HG03575 (cell line): Measurements from ENCODE around the gene GOLIM4.
"Not testable (repeated sequence)": the region's sequence is repeated elsewhere in the genome, so short reads cannot be mapped to it uniquely, and the experiment has no call there.

ENCODE experiments used
- ATAC-seq: cut with Tn5 transposase; IDR thresholded peaks from one replicate; pipeline ENCODE4 v1.9.1; 2021; ENCODE audit not compliant: unreplicated experiment, insufficient number of reproducible peaks, low FRiP score; ENCODE audit errors: extremely low read depth

The GOLIM4 gene, protein sequence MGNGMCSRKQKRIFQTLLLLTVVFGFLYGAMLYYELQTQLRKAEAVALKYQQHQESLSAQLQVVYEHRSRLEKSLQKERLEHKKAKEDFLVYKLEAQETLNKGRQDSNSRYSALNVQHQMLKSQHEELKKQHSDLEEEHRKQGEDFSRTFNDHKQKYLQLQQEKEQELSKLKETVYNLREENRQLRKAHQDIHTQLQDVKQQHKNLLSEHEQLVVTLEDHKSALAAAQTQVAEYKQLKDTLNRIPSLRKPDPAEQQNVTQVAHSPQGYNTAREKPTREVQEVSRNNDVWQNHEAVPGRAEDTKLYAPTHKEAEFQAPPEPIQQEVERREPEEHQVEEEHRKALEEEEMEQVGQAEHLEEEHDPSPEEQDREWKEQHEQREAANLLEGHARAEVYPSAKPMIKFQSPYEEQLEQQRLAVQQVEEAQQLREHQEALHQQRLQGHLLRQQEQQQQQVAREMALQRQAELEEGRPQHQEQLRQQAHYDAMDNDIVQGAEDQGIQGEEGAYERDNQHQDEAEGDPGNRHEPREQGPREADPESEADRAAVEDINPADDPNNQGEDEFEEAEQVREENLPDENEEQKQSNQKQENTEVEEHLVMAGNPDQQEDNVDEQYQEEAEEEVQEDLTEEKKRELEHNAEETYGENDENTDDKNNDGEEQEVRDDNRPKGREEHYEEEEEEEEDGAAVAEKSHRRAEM

DNA sequence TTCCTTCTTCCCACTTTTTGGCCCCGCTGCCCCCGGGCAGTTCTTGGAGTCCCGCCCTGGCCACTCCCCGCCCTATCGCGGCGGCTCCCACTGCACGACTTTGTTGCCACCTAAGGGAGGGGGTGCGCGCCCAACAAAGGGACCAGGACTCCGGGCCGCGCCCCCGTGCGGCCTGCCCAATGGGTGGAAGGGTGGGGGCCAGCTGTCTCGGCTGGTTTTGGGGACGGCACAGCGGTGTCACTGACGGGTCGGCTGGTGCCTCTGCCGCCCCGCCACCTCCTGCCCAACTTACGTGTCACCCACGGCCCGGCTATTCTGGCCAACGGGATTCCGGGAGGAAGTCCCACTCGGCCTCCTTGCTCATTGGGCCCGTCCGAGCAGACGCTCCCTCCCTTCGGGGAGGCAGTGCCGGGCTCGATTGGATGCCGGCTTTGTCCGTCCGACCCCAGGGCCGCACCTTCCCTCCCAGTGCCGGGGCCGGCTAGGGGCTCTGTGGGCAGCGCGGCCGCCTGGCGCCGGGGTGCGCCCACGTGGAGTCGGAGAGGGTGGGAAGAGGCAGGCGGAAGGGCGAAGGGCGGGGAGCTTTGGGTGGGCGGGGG is at the start of gene GOLIM4:
Gene GOLIM4 (minus strand): TSS at position 314 of the 599 bp plus-strand sequence. CDS start 639 bp downstream, outside the sequence.
- ATAC-seq, result peak; percentile 78

DNA sequence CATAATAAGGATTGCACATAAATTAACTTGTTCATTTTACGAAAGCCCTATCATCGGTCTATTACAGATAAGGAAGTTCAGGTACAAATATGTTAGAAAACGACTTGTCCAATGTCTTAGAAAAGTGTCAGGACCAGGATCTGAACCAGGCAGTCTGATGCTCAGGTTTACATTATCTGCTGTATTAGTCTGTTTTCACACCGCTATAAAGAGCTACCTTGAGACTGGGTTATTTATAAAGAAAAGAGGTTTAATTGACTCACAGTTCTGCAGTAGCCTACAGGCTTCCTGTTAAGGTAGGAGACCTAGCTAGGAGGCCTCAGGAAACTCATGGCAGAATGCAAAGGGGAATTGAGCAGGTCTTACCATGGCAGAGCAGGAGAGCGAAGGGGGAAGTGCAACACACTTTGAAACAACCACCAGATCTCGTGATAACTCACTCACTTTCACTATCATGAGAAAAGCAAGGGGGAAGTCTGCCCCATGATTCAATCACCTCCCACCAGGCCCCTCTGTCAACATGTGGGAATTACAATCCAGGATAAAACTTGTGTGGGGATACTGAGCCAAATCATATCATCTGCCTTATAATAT is 45.8 kb upstream of the GOLIM4 start:
- ATAC-seq, result no peak

DNA sequence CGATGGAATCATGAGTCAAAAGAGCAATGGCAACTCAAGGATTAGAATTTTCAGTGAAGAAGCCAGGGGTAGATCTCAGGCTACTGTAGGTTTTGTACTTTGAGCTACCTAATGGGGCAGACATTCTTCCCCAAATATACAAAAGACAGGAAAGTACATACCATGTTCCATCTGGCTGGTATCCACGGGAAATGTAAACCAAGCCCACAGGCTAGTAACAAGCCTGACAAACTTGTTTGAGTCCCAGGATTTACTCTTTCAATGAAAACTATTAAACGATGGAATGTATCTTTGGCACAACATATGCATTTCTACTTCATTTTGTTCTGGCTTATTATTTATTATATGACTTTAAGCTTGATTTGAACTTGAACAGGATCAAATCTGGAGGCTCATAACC is 44.2 kb upstream of the GOLIM4 start:
- no peak for ATAC-seq

DNA sequence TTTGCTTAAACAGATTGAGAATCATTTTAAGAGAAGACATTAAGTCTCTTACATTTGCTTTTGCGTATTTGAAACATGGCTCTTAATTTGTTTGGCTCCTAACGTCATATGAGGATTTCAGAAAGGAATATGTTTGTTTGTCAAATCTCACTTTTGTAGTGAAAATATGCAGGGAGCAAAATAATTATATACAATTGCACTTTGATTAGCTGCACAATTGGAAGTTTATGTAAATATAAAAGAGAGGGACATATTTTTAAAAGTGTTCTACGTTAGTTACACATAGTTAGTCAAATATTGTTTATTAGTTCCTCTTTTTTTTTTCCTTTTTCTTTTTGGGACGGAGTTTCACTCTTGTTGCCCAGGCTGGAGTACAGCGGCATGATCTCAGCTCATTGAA is 42.7 kb upstream of the GOLIM4 start:
- ATAC-seq, result no peak

DNA sequence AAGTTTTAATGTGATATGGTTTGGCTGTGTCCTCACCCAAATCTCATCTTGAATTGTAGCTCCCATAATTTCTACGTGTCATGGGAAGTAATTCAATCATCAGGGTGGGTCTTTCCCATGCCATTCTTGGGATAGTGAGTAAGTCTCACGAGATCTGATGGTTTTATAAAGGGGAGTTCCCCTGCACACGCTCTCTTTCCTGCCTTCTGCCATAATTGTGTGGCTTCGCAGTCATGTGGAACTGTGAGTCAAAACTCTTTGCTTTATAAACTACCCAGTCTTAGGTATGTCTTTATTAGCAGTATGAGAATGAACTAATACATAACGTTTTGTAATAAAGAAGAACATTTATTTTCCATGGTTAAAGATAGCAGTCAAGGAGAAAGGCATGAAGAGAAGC is 39.2 kb upstream of the GOLIM4 start:
- peak; percentile 68 for ATAC-seq

DNA sequence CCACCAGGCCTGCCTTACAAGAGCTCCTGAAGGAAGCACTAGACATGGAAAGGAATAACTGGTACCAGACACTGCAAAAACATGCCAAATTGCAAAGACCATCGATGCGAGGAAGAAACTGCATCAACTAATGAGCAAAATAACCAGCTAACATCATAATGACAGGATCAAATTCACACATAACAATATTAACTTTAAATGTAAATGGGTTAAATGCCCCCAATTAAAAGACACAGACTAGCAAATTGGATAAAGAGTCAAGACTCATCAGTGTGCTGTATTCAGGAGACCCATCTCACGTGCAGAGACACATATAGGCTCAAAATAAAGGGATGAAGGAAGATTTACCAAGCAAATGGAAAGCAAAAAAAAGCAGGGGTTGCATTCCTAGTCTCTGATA is 34.5 kb upstream of the GOLIM4 start:
- ATAC-seq, result not testable (repeated sequence)

DNA sequence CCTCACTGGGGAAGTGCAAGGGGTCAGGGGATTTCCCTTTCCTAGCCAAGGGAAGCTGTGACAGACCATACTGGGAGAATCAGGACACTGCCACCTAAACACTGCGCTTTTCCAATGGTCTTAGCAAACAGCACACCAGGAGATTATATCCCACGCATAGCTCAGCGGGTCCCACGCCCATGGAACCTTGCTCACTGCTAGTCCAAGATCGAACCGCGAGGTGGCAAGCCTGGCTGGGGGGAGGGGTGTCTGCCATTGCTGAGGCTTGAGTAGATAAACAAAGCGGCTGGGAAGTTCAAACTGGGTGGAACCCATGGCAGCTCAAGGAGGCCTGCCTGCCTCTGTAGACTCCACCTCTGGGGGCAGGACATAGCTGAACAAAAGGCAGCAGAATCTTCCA is 32.7 kb upstream of the GOLIM4 start:
- not testable (repeated sequence) for ATAC-seq

DNA sequence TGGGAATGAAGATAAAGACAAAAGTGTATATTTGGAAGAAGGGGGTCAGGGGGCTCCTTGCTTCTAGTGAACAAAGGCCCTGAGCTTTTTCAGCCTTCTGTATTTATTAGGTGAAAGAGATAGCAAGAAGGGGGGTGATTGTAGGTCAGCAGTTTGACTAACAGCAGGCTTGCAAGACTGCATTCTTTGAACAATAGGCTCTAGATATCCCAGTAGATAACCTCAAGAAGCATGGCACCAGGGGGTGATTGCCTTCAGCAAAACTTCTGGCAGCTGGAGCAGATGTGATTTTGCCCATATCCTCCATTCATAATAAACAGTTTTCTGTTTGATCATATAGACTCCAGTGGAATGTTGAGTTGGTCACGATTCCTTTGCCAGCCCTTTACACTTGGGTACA is 31.7 kb upstream of the GOLIM4 start:
- no peak for ATAC-seq

DNA sequence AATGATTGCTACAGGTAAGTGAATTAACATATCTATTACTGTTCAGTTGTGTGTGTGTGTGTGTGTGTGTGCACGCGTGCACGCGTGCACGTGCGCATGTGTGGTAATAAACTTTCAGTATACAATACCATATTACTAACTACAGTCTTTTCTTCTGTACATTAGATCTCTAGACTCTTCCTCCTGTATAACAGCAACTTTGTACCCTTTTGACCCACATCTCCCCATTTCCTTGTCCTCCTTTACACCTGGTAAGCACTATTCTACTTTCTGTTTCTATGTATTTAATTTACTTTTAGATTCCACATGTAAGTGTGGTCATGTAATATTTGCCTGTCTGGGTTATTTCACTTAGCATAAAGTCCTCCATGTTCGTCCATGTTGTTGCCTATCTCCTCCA is 29.1 kb upstream of the GOLIM4 start:
- no peak for ATAC-seq

DNA sequence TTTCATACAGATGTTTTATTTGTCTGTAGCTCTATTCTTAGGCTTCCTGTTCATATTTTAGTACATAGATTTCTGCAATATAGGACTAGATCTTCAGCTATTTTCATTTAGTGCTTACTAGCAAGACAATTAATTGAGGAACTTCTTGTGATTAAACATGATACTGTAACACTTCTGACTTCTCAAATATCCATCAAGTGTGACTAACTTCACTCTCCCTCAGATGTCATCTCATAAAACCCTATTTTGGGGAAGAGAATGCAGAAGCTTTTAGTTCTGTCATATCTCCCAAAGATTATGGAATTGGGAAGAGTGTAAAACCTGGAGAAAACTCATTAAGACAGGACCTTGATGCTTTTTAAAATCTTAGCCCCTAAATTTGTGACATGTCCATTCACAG is 28.6 kb upstream of the GOLIM4 start:
- no peak for ATAC-seq

DNA sequence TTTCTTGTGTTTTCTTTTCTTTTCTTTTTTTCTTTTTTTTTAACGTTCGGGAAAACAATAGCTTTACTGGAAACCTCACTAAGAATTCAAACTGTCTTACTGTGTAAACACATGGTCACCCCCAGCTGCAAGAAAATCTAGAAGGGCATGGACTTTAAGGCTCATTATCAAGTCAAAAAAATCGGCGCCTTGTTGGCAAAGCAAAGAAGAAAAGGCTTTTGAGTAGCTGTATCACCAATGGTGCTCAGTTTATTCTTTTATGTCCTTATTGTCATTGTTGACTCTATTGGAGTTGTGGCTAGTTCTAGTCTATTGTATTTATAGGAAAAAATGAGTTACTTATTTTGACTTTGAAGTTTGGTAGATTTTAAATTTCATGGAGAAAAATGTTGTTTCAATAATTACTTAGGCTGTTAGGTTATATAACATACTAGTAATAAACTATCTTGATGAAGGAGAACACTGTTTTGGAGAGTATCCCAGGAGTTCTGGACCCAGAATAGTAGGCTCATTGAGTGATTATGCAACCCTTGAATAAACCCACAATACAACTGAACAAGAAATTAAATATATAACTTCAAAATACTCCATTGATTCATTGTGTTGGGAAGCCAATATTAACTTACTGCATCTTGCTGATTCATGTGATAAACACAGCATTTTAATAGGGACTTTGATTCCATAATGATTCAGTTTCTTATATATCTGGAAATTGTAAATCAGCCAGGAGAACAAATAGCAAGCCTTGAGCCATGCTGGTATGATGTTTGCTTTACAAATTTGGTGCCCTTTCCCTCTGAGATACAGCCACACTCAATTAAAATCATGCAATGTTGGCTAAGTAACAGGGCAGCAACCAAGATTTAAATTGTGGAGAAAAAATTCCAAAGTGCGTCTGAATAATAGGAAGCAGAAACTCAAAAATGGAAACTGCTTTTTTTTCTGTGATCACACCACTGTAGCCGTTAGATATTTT is 27.8 kb upstream of the GOLIM4 start:
- no peak for ATAC-seq

DNA sequence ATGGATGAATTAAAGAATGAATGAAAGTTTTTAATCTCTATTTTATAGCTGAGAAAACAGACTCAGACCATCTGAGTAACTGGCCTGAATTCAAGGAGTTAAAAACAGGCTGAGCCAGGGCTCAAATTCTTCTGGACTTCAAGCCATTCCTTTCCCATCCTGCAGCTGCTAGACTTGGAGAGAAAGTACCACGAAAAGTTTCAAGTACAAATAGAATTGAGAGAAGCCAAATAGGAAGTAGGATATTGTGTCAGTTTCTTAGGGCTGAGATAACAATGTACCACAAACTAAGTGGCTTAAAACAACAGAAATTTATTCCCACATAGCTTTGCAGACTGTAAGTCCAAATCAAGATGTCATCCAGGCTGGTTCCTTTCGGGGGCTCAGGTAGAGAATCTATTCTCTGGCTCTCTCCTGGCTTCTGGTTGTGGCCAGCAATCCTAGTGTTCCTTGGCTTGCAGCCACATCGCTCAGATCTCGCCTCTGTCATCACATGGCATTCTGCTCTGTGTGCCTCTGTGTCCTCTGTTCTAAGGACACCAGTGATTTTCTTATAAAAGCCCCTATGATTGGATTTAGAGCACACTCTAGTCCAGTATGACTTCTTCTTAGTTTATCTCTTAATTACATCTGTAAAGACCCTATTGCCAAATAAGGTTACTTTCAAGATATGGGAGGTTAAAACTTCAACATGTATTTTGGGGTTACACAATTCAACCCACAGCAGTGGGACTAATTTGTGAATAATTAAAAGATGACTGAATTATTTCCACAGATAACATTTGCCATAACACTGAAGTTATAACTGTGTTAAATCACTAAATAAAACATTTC is 25.7 kb upstream of the GOLIM4 start:
- ATAC-seq, result no peak

DNA sequence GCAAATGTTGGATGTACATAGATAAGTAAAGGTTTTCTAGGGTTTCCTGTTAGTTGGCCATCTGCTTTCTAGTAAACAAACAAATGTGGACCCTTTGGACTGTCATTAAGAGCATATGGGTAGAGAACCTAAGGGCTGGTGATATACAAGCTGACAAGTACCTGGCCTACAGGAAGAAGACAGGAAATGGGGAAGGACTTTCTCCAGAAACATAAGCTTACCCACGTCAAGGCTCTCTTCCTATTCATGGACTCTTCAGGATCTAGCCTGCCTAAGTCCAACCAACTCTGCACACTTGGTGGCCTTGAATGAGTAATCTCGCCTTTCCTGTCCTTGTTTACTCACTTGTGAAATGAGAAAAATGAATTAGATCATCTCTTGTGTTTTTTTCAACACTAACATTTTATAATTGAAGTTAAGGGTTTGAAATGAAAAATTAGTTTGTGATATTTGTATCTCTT is 22.2 kb upstream of the GOLIM4 start:
- no peak for ATAC-seq

DNA sequence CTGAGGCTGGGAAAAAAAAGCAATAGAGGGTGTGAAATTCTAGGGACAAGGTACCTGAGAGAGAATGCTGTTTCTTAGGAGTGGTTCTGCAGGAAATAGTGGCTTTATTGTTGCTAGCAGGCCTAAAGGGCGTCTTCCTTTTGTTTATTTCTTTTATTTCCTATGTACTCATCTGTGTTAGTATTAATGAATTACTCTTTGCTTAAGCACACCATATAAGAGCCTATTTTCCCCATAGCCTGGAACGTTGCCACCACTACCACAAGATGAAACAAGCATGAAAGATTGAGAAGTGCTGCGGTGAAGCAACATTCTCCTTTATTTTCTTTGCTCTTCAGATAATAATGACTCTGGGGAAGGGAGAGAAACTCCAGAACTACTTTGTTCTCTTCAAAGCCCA is 21.3 kb upstream of the GOLIM4 start:
- ATAC-seq, result no peak

DNA sequence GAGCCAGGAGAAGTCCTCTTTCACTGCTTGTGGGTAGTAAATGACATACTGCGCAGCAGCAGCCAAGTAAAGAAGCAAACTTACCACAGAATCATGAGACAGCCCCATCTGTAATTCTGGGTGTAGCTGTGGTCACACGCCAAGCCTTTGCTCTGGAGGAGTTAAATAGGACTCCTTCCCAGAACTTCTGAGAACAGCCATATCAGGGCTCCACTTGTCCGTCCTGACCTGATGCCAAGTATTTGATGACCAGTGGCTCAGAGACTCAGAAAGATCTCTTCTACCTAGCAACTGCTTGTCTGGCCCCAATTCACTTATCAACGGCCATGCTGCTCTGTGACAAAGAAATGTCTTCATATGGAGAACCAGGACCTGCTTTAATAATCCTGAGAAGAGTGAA is 20.6 kb upstream of the GOLIM4 start:
- ATAC-seq, result no peak

DNA sequence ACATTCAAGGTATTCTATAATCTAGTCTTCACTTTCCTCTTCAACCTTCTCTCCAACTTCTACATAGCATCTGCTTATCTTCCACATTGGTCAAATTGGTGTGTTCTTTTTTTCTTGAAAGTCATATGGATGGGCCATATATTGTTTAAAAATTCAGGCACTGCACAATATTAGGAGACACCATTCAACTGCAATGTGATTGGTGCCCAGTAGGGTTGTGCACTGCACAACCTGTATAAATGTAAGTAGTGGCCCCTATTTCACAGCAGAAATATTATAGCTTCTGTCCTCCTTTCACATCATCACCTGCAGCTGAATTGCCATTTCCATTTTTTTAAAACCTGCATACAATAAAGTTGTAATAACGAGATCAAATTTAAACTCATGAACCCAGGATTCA is 18.1 kb upstream of the GOLIM4 start:
- no peak for ATAC-seq

DNA sequence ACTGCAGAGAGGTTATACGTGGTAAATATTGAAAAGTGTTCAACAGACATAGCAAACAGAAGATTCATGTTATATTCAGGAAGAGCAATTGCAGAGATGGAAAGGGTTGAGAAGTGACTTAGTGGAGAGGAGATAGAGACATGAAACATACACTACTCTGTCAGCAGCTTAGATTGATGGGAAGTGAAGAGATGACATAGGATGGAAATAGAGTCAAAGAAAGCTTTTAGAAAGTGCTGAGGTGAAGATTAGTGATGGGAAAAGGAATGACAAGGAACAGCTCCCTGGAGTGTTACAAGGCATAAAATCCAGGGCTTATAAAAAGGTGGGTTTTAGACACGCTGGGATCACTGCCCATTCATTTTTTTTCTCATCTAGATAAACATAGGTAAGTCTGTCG is 17.2 kb upstream of the GOLIM4 start:
- no peak for ATAC-seq

DNA sequence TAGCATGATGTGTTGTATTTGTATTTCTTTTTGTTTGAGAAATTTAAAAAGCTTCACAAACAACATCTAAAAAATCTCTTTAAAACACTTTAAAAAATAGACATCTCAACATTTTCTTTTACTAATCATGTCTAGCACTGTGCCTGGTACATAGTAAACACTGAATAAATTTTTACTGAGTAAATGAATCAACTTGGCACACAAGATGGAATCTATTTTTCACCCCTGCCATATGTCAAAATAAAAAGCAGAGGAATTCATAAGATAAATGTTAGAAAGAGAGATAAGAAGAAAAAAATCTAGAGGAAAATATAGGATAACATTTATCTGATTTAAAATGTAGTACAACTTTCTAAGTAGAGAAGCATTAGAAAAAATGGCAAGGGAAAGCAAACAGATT is 8.6 kb upstream of the GOLIM4 start:
- no peak for ATAC-seq
